Hematopoietic multipotent progenitor cell treated with erythropoietin and hydrocortisone succinate and interleukin-3 and kit ligand, for 8 days (in vitro differentiated cells): ENCODE measurements around the gene FRS3.

Experiments used
- DNase-seq: peaks from one replicate; pipeline ENCODE4 v3.0.0-alpha.2; 2015

Gene FRS3

GRCh38 chr6:41789390-41789724 is 9.7 kb upstream of the FRS3 start:
- DNase-seq: peak; percentile 53

- DNase-seq: peak; percentile 95
Measured at GRCh38 chr6:41787219-41787917, 7.7 kb upstream of the FRS3 start, which contains the start of gene TOMM6. Gene TOMM6 (plus strand): TSS chr6:41787694. CDS start chr6:41787698, 4 bp downstream.

GRCh38 chr6:41786451-41787218 is 6.9 kb upstream of the FRS3 start:
- DNase-seq: peak; percentile 81

GRCh38 chr6:41785689-41786450 is 6.2 kb upstream of the FRS3 start:
- DNase-seq: no peak

GRCh38 chr6:41785254-41785653 is 5.6 kb upstream of the FRS3 start:
- DNase-seq: no peak

GRCh38 chr6:41784581-41785171 is 5.0 kb upstream of the FRS3 start:
- no peak for DNase-seq

GRCh38 chr6:41783106-41783780 is 3.5 kb upstream of the FRS3 start:
- DNase-seq: no peak

- no peak for DNase-seq
Measured at GRCh38 chr6:41781366-41781730, 1.6 kb upstream of the FRS3 start.

- peak; percentile 63 for DNase-seq
Measured at GRCh38 chr6:41780551-41781365, 1.1 kb upstream of the FRS3 start, which contains the start of gene PRICKLE4. Gene PRICKLE4 (plus strand): TSS chr6:41780782. CDS start chr6:41783474, 2,692 bp downstream.

GRCh38 chr6:41779336-41779735 is 364 bp downstream of the FRS3 start:
- no peak for DNase-seq

GRCh38 chr6:41778895-41779294 is 805 bp downstream of the FRS3 start:
- no peak for DNase-seq

- no peak for DNase-seq
Measured at GRCh38 chr6:41777551-41778285, 2.0 kb downstream of the FRS3 start.

- DNase-seq: no peak
Measured at GRCh38 chr6:41775293-41775882, 4.3 kb downstream of the FRS3 start.

- no peak for DNase-seq
Measured at GRCh38 chr6:41774841-41775240, 4.9 kb downstream of the FRS3 start.

GRCh38 chr6:41771058-41771983 is 8.4 kb downstream of the FRS3 start:
- DNase-seq: no peak

- DNase-seq: no peak
Measured at GRCh38 chr6:41770381-41771057, 9.2 kb downstream of the FRS3 start.

GRCh38 chr6:41769376-41769775 is 10.3 kb downstream of the FRS3 start:
- DNase-seq: no peak

GRCh38 chr6:41768545-41769308 is 11.0 kb downstream of the FRS3 start:
- peak; percentile 49 for DNase-seq
